Activated naive CD4-positive, alpha-beta T cell treated with anti-CD3 and anti-CD28 coated beads for 36 hours (primary cell): ENCODE results near the gene PRELID1. TPM values are rescaled to one million over a fixed set of nuclear protein-coding genes. Genes with fewer than 3 reads are reported as not detected.
"Not testable (repeated sequence)": the region's sequence is repeated elsewhere in the genome, so short reads cannot be mapped to it uniquely, and the experiment has no call there.

Source experiments
- CTCF ChIA-PET: fragments of 350-600 bp; sonication (Branson Sonifier 250); formaldehyde crosslinking; loops from one replicate; lab custom pipeline; 2021; ENCODE audit warnings: antibody characterized with exemption; lab: Charles Lee
- DNase-seq: peaks from one replicate; pipeline ENCODE4 v3.0.0-alpha.2; 2020
- H3K27ac Mint-ChIP-seq: one replicate; pipeline ENCODE4 v1.8.0; 2021; ENCODE audit warnings: mild to moderate bottlenecking, mixed read lengths
- H3K27me3 Mint-ChIP-seq: one replicate; pipeline ENCODE4 v1.8.0; 2021; ENCODE audit warnings: low read depth, mixed read lengths
- H3K36me3 Mint-ChIP-seq: one replicate; pipeline ENCODE4 v1.8.0; 2021; ENCODE audit warnings: low read depth, mixed read lengths
- H3K4me1 Mint-ChIP-seq: one replicate; pipeline ENCODE4 v1.8.0; 2021; ENCODE audit warnings: low read depth, mixed read lengths
- H3K4me3 Mint-ChIP-seq: one replicate; pipeline ENCODE4 v1.8.0; 2021; ENCODE audit warnings: mild to moderate bottlenecking, moderate library complexity, mixed read lengths
- H3K9me3 Mint-ChIP-seq: one replicate; pipeline ENCODE4 v1.8.0; 2021; ENCODE audit warnings: mixed read lengths
- intact Hi-C: fragments of 100-400 bp; cut with micrococcal nuclease; formaldehyde crosslinking; loops from one replicate; pipeline ENCODE4 v1.15.1; 2023
- total RNA-seq, 2 experiments: library from RNA; stranded (reverse); gene quantifications; one replicate each; pipeline ENCODE4 v1.2.3, GENCODE V29; 2021

PRELID1 gene
- total RNA-seq, 2 experiments from 2014 or later, result 253 to 254 TPM

DNA sequence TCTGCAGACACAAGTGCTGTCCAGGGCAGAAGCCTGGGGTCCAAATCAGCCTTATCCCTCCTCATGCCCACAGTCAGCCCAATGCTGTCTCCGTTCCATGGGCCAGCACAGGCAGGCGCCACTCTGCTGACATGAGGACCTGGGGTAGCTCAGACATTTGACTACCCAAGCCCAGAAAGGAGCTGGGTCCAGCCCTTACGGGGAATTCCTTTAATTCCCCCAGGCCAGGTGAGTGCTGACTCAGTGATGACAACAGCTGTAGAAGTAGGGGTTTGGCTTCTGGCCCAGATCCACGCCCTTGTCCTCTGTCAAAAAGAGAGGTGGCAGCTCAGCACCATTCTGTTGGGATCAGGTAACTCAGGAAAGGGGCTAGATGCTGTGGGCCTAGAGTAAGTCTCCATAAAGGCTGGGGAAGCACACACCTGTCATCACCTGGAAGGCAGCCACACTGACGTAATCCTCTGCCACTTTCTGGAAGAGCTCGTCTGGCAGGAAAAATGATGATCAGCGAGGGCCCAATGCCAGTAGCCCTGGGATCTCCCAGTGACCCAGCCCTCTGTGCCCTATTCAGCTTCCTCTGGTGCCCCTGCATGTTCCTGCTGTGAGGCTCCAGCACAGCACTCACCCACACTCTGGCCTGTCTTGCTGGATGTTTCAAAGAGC, 2.0 kb upstream of the PRELID1 start:
- Mint-ChIP-seq H3K4me3 (no peak overlapping the region), H3K4me1 (peaks cover 61% of the 10 kb centered on the region), H3K27ac (peak overlapping the region; percentile 63), H3K27me3 (no peaks in the 10 kb centered on the region), H3K36me3 (peaks cover 25% of the 10 kb centered on the region), H3K9me3 (no peaks in the 10 kb centered on the region)
- peak; percentile 38 for DNase-seq
- CTCF ChIA-PET, result interaction anchor here (1.0 to 6.9 kb wide), 6 partner anchors 8 to 215 kb away, joined by 3 to 36 read pairs (median 5); partner anchors contain the start of gene FGFR4
- intact Hi-C loops, result loop anchor here (2.0 kb wide), 1 partner anchor 187 kb away; no protein-coding TSS in a partner anchor

DNA sequence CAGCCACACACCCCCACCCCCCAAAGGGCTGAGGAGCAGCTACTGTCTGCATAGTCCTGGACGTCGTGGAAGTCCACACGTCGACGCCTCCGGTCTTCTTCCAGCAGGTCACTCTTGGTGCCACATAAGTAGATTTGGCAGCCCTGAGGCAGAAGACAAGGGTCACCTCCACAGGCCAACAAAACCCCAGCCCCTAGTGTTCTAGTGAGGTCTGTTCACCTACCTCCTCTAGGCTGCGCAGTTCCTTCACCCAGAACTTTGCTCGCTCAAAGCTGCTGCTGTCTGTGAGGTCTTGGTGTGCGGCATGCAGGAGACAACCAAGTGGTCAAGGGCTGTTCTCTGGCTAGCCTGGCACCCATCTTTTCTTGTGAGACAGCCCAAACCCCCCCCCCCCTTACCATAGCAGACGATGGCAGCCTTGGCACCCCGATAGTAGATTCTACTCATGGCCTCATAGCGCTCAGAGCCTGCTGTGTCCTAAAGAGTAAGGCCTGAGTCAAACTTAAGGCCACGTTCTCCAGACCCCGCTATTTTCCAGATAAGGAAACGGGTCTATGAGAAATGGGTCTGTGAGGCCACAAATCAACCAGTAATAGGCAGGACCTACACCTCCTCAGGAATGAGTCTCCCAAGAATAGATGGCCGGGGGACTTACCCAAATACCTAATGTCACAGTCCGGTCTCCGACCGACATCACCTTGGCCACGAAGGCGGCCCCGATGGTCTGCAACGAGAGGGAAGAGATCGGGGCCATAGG, 1.1 kb upstream of the PRELID1 start:
- Mint-ChIP-seq H3K4me1 (peaks cover 64% of the 10 kb centered on the region), H3K4me3 (peak overlapping the region; percentile 95), H3K9me3 (no peaks in the 10 kb centered on the region), H3K27ac (no peak overlapping the region), H3K36me3 (peaks cover 29% of the 10 kb centered on the region), H3K27me3 (no peaks in the 10 kb centered on the region)
- no peak for DNase-seq
- intact Hi-C loops, result loop anchor here (1.0 to 2.0 kb wide), 3 partner anchors 10 to 188 kb away; no protein-coding TSS in a partner anchor
- CTCF ChIA-PET, result interaction anchor here (1.0 to 6.9 kb wide), 5 partner anchors 7 to 702 kb away, joined by 3 to 36 read pairs (median 7); no protein-coding TSS in a partner anchor

DNA sequence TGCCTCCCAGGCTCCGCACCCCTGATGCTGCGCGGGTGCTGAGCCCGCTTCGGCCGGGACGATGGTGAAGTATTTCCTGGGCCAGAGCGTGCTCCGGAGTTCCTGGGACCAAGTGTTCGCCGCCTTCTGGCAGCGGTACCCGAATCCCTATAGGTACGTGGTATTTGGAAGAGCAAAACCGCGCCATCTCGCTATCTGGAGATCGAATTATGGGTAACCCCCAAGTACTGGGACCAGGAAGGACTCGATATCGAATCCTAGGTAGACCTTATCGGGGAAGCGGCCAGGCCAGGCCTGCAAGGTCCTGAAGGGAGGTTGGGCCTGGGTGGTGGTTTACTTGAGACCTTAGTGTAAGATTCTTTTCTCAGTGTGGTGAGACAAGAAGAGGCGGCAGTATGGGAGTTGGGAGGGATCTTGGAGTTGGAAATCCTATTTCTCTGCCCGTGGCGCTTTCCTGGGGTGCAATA, 359 bp downstream of the PRELID1 start:
- Mint-ChIP-seq H3K4me1 (peaks cover 63% of the 10 kb centered on the region), H3K9me3 (no peaks in the 10 kb centered on the region), H3K36me3 (peaks cover 29% of the 10 kb centered on the region), H3K27ac (peak overlapping the region; percentile 88), H3K4me3 (peak overlapping the region; percentile 95), H3K27me3 (no peaks in the 10 kb centered on the region)
- no peak for DNase-seq
- CTCF ChIA-PET, result interaction anchor here (0.6 to 1.2 kb wide), 4 partner anchors 98 to 867 kb away, joined by 3 read pairs; no protein-coding TSS in a partner anchor
- intact Hi-C loops, result loop anchor here (1.0 to 2.0 kb wide), 3 partner anchors 8 to 189 kb away; no protein-coding TSS in a partner anchor

DNA sequence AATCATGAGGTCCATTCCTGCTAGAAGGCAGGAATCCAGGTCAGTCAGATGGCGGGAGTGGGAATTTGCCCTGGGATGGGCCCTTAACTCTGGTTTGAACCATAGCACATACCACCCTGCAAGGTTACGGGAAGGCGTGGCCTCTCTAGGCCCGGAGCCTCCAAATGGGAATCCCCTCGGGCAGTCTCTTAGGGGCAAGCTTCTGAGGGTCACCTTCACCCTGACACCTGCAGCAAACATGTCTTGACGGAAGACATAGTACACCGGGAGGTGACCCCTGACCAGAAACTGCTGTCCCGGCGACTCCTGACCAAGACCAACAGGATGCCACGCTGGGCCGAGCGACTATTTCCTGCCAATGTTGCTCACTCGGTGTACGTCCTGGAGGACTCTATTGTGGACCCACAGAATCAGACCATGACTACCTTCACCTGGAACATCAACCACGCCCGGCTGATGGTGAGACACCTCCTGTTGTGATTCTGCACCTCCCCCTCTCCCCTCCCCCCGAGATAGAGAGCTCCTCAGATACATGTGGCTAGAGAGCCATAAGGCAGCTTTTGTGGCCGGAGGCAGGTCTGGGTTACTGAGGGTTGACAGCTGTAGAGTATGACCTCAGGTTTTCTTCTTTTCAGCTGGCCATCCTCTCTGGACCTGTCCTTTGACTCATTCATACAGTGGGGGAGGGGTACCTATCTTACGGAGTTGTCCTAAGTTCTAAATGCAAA, 957 bp downstream of the PRELID1 start:
- intact Hi-C loops, result no loop called here
- Mint-ChIP-seq H3K4me1 (peaks cover 62% of the 10 kb centered on the region), H3K27ac (peak overlapping the region; percentile 88), H3K9me3 (no peaks in the 10 kb centered on the region), H3K36me3 (peaks cover 29% of the 10 kb centered on the region), H3K27me3 (no peaks in the 10 kb centered on the region), H3K4me3 (peak overlapping the region; percentile 95)
- CTCF ChIA-PET, result interaction anchor here (0.9 to 1.0 kb wide), 2 partner anchors 97 to 190 kb away, joined by 3 to 5 read pairs; no protein-coding TSS in a partner anchor
- peak; percentile 40 for DNase-seq

DNA sequence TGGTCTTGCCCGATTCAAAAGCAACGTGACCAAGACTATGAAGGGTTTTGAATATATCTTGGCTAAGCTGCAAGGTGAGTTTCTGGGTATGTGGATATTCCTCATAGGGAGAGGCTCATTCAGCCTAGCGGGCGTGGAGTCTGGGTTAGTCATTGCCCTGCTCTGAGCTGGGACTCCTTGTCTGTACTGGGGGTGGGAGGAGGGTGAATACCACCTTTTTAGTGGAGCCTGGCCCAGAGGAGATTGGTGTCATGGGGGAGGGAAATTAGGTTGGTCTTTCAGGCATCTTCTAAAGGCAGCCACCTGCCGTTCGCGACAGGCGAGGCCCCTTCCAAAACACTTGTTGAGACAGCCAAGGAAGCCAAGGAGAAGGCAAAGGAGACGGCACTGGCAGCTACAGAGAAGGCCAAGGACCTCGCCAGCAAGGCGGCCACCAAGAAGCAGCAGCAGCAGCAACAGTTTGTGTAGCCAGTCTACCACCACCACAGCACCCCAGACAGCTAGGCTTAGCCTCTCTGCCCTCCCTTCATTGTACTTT, 2.6 kb downstream of the PRELID1 start:
- H3K27ac Mint-ChIP-seq, H3K9me3 Mint-ChIP-seq, CTCF ChIA-PET, H3K27me3 Mint-ChIP-seq, intact Hi-C loops, H3K4me3 Mint-ChIP-seq, DNase-seq: not testable (repeated sequence)
- H3K36me3 Mint-ChIP-seq, result peaks cover 35% of the 10 kb centered on the region
- H3K4me1 Mint-ChIP-seq, result peaks cover 57% of the 10 kb centered on the region

DNA sequence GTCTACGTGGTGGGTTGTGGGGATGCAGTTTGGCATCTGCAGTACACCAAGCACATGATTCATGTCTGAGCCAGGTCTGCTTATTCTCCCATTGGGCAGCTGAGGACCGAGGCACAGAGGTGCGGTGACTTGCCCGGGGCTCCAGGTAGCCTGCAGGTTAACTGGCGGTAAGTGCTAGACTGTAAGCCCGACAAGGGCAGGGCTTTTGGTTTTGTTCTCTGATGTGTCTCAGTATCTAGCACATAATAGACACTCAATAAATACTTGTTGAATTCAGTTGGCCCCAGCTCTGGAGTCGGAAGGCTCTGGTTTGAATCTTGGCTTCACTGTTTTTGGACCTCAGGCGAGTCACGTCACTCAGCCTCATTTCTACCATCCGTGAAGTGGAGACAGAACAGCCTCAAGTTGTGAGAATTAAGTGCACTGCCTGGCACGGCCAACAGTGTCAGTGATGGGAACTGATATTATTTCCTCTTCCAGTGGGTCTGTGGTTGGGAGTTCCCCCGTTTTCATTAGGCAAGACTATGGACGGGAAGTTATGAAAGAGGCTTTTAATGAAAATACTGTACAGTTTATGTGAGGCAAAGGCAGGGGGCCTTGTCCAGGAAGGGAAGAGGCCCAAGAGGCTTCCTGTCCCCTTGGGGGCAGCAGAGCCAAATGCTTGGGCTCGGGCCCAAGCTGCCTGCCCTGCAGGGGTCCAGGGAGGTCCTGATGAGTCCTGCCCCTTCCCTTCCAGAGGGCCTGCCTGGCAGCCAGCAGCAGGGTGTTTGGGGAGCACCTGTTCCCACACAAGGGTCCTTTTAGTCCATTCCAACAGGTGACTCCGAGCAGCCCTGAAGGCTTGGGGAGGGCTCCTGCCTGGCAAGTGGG, 3.3 kb downstream of the PRELID1 start:
- no peak for DNase-seq
- Mint-ChIP-seq H3K27ac (peak overlapping the region; percentile 50), H3K36me3 (peaks cover 35% of the 10 kb centered on the region), H3K9me3 (no peaks in the 10 kb centered on the region), H3K4me1 (peaks cover 49% of the 10 kb centered on the region), H3K4me3 (no peak overlapping the region), H3K27me3 (peaks cover 3% of the 10 kb centered on the region)
- CTCF ChIA-PET, result no interaction called here
- intact Hi-C loops, result no loop called here

DNA sequence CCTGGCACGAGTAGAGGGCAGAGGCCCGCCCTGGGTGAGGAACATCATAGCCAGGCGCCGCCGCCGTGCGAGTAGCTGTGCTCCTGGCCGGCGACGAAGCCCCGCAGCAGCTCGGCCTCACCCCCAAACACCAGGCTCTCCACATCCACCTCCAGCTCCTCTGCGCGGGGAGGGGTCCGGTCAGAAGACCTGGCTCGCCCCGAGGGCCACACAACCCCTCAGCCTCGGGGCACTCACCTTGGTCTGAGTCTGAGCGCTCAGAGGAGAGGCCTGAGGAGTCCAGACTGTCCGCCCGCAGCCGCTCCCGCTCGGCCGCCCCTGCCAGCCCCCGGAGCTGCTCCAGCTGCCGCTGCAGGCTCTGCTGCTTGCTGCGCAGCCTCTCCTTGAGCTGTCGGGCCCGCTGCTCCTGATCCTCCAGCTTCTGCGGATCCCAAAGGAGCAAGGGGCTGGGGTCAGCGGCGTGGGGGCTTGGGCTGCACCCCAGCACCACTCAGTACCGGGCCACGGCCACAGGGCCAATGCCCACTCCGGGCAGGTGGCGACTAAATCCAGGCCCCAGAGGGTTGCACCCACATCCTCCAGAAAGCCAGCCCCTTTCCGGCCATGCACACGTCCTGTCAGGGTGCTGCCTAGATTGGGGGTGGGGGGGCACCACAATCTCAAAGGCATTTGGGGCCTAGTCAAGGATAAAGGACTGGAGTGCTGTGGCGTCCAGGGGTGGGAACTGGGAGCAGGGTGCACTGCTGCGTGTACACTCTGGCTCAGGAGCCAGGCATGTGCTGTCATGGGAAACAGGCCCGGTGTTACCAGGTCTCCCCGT, 4.2 kb downstream of the PRELID1 start:
- CTCF ChIA-PET, result interaction anchor here (0.6 to 3.2 kb wide), 10 partner anchors 9 to 194 kb away, joined by 3 to 34 read pairs (median 16); no protein-coding TSS in a partner anchor
- intact Hi-C loops, result no loop called here
- peaks cover 35% of the 10 kb centered on the region for H3K36me3 Mint-ChIP-seq
- H3K27me3 Mint-ChIP-seq, result peaks cover 3% of the 10 kb centered on the region
- H3K4me3 Mint-ChIP-seq, result no peak overlapping the region
- no peak for DNase-seq
- no peak overlapping the region for H3K27ac Mint-ChIP-seq
- H3K4me1 Mint-ChIP-seq, result peaks cover 46% of the 10 kb centered on the region
- no peaks in the 10 kb centered on the region for H3K9me3 Mint-ChIP-seq

DNA sequence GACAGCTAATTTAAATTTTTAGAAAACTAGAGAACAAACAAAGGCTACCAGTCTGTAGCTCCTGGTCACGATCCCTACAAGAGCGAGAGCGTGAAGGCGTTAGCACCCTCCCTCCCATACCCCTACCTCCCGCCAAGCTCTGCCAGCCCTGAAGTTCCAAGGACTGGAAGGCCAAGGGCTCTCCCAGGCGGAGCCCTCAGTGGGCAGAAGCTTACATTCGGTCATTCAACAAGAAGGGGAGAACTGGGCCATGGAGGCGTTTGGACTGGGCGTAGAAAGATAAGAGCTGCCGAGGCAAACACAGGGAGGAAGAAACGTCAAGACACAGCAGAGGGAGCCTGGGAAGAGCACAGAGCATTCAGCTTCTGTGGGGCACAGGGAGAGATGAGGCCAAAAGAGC, 5.1 kb downstream of the PRELID1 start:
- peaks cover 47% of the 10 kb centered on the region for H3K4me1 Mint-ChIP-seq

DNA sequence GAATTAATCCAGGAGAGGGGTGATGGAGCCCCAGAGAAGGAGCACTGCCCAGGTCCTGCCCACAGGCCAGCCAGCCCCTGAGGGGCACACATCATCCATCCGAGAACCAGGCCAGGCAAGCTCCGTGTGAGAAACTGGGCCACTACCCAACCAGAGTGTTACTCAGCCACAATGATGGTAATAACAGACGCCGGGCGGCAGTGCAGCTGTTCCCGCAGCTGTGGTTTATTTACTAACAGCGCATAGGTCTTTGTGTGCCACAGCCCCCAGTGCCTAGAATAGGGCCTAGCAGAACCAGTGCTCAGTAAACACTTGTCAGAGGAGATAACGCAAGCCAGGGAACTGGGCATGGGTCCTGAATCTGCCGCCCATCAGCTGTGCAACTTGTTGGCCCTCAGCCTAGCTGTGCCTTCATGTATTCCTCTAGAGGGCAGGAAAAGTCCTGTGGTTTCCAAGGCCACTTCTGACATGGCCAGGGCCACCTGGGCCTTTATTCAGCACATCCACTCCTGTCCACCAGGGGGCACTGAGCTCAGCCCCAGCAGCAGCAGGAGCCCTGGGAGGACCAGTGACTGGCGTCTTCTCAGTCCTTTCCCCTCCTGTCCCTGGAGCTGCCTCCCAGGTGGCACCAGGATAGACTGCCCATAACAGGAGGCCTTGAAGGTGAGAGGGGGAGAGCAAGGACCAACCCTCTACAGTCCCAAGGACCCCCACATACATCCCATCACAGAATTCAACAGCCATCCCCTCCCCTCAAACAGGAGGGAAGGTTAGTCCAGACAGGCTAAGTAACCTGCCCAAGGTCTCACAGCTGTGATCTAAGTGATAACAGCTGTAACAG, 6.0 kb downstream of the PRELID1 start:
- no peaks in the 10 kb centered on the region for H3K9me3 Mint-ChIP-seq
- intact Hi-C loops, result loop anchor here (5.0 to 10.0 kb wide), 2 partner anchors 665 to 772 kb away; partner anchors contain the start of genes RNF44 and TSPAN17
- peaks cover 41% of the 10 kb centered on the region for H3K4me1 Mint-ChIP-seq
- H3K27ac Mint-ChIP-seq, result no peak overlapping the region
- peaks cover 3% of the 10 kb centered on the region for H3K27me3 Mint-ChIP-seq
- CTCF ChIA-PET, result interaction anchor here (0.7 to 3.2 kb wide), 43 partner anchors 8 to 207 kb away, joined by 3 to 34 read pairs (median 4); partner anchors contain the start of genes LMAN2, PDLIM7, PFN3 and SLC34A1
- H3K36me3 Mint-ChIP-seq, result peaks cover 29% of the 10 kb centered on the region
- DNase-seq, result peak; percentile 80
- H3K4me3 Mint-ChIP-seq, result peak overlapping the region; percentile 46

More for the DNA sequence above, 5.1 kb downstream of the PRELID1 start:
- Mint-ChIP-seq H3K27ac (no peak overlapping the region), H3K36me3 (peaks cover 35% of the 10 kb centered on the region), H3K27me3 (peaks cover 3% of the 10 kb centered on the region), H3K9me3 (no peaks in the 10 kb centered on the region), H3K4me3 (no peak overlapping the region)
- CTCF ChIA-PET, result interaction anchor here (0.5 to 3.2 kb wide), 20 partner anchors 10 to 195 kb away, joined by 3 to 34 read pairs (median 5); partner anchors contain the start of genes PDLIM7 and PFN3
- intact Hi-C loops, result no loop called here
- DNase-seq, result no peak
